Prostate gland (tissue), 2 donors: ENCODE data around the gene MRE11. TPM values are rescaled to one million over a fixed set of nuclear protein-coding genes. Genes with fewer than 3 reads are reported as not detected.
"Not testable (repeated sequence)": the region's sequence is repeated elsewhere in the genome, so short reads cannot be mapped to it uniquely, and the experiment has no call there.

Experiments used
- DNase-seq: peaks from one replicate; pipeline ENCODE4 v3.0.0-alpha.2; 2019; ENCODE audit warnings: low spot score
- H3K27ac ChIP-seq, 2 donors: fragments of 200-600 bp; sonication (generic); 2 replicates each; pipeline ENCODE4 v1.5.1; 2017 to 2019
- H3K27me3 ChIP-seq: fragments of 200-600 bp; sonication (generic); replicated peaks from 2 replicates; pipeline ENCODE4 v1.5.1; 2019; ENCODE audit not compliant: insufficient read depth
- H3K36me3 ChIP-seq, 2 donors: fragments of 200-600 bp; sonication (generic); 1 replicate in 1 of 2; 2 replicates in 1 of 2; pipeline versions ENCODE4 v1.5.1 to v1.8.1; 2017 to 2019
- H3K4me1 ChIP-seq: fragments of 200-600 bp; sonication (generic); replicated peaks from 2 replicates; pipeline ENCODE4 v1.5.1; 2019
- H3K4me3 ChIP-seq, 2 donors: fragments of 200-600 bp; sonication (generic); 2 replicates each; pipeline ENCODE4 v1.5.1; 2017 to 2019
- H3K9me3 ChIP-seq: fragments of 200-600 bp; sonication (generic); 2 replicates; pipeline ENCODE4 v1.5.1; 2017
- CTCF ChIP-seq, 4 experiments: fragments of 200-600 bp in 2 of 4; fragments of 450-650 bp in 2 of 4; sonication (generic) in 2 of 4; IDR thresholded peaks; 1 replicate in 3 of 4; 2 replicates in 1 of 4; pipeline ENCODE4 v1.5.1; 2016 to 2019; ENCODE audit warnings: antibody characterized with exemption in 4 of 4, mild to moderate bottlenecking in 2 of 4, moderate library complexity in 2 of 4
- POLR2A ChIP-seq: fragments of 450-650 bp; IDR thresholded peaks from one replicate; pipeline ENCODE4 v1.6.1; 2016; ENCODE audit warnings: antibody characterized with exemption, mild to moderate bottlenecking
- POLR2AphosphoS5 ChIP-seq: sonication (generic); formaldehyde crosslinking; IDR thresholded peaks from one replicate; pipeline ENCODE4 v1.6.1; 2017; ENCODE audit warnings: antibody characterized with exemption
- WGBS: methylation state at CpG from one replicate; pipeline ENCODE4 v1.1.5; 2018; 5-methylcytosine and 5-hydroxymethylcytosine counted together
- intact Hi-C: fragments of 100-400 bp; cut with DNase I; formaldehyde crosslinking; loops from one replicate; pipeline ENCODE4 v1.14.2; 2022
- total RNA-seq, 2 donors: library from RNA; depleted of rRNA; stranded (reverse); fragments of >200 nt; gene quantifications; one replicate each; pipeline ENCODE4 v1.1.0, GENCODE V29; 2016

The MRE11 gene
- total RNA-seq, 2 donors from 2014 or later = 12.3 to 14.1 TPM

- Histone ChIP-seq H3K27me3 (no peaks in the 10 kb centered on the region), H3K9me3 (no peaks in the 10 kb centered on the region), H3K27ac (no peak within 1 kb of the TSS), H3K4me1 (no peaks in the 10 kb centered on the region), H3K4me3 (peak within 1 kb of the TSS; percentile 35 to 37), H3K36me3 (no peaks in the 10 kb centered on the region)
- intact Hi-C loops = no loop called here
- peak; percentile 18 for DNase-seq
- TF ChIP-seq POLR2A (no peak), CTCF (IDR thresholded peaks at IDR 0.05) (no peak), POLR2AphosphoS5 (no peak)
- WGBS = 15% methylated on average over 51 of the region's 53 CpGs
Measured at GRCh38 chr11:94511932-94512781, 18.5 kb upstream of the MRE11 start, which contains the start of gene C11orf97. TSS of gene C11orf97 (plus strand) at chr11:94512461. CDS start at chr11:94512529, 68 bp downstream.

GRCh38 chr11:94507485-94507884 is 13.8 kb upstream of the MRE11 start:
- H3K9me3 ChIP-seq = no peaks in the 10 kb centered on the region
- H3K36me3 ChIP-seq = no peaks in the 10 kb centered on the region
- no peak overlapping the region for H3K27ac ChIP-seq
- H3K27me3 ChIP-seq = no peaks in the 10 kb centered on the region
- WGBS = 36% methylated on average over 4 of the region's 4 CpGs
- intact Hi-C loops = loop anchor here (10.0 kb wide), 1 partner anchor 613 kb away; no protein-coding TSS in a partner anchor
- TF ChIP-seq POLR2AphosphoS5 (no peak), CTCF (IDR thresholded peaks at IDR 0.05) (no peak), POLR2A (no peak)
- H3K4me1 ChIP-seq = no peaks in the 10 kb centered on the region
- no peak overlapping the region for H3K4me3 ChIP-seq
- no peak for DNase-seq

- H3K4me3 ChIP-seq, H3K36me3 ChIP-seq, H3K27ac ChIP-seq, DNase-seq, H3K9me3 ChIP-seq, H3K27me3 ChIP-seq, H3K4me1 ChIP-seq: not testable (repeated sequence)
- 95% methylated on average over 5 of the region's 5 CpGs for WGBS
- intact Hi-C loops = loop anchor here (10.0 kb wide), 1 partner anchor 612 kb away; no protein-coding TSS in a partner anchor
Measured at GRCh38 chr11:94506513-94506912, 12.9 kb upstream of the MRE11 start.

- intact Hi-C loops = loop anchor here (10.0 kb wide), 1 partner anchor 610 kb away; no protein-coding TSS in a partner anchor
- no peaks in the 10 kb centered on the region for H3K27me3 ChIP-seq
- TF ChIP-seq CTCF (IDR thresholded peaks at IDR 0.05) (peak in 3 of 4 experiments; percentile 52 to 68 (median 59)), POLR2AphosphoS5 (no peak)
- H3K27ac ChIP-seq = no peak overlapping the region
- no peak overlapping the region for H3K4me3 ChIP-seq
- 2% methylated on average over 3 of the region's 3 CpGs for WGBS
- H3K9me3 ChIP-seq = no peaks in the 10 kb centered on the region
- DNase-seq = no peak
- H3K4me1 ChIP-seq = no peaks in the 10 kb centered on the region
- no peaks in the 10 kb centered on the region for H3K36me3 ChIP-seq
Measured at GRCh38 chr11:94504689-94505293, 11.1 kb upstream of the MRE11 start.

GRCh38 chr11:94501522-94501921 is 7.9 kb upstream of the MRE11 start:
- intact Hi-C loops = loop anchor here (10.0 kb wide), 1 partner anchor 607 kb away; no protein-coding TSS in a partner anchor
- TF ChIP-seq POLR2A (no peak), CTCF (IDR thresholded peaks at IDR 0.05) (no peak), POLR2AphosphoS5 (no peak)
- no peak for DNase-seq
- no peaks in the 10 kb centered on the region for H3K27me3 ChIP-seq
- WGBS = 74% methylated on average over 2 of the region's 2 CpGs
- peaks cover 0 to 4% of the 10 kb centered on the region in 2 donors for H3K36me3 ChIP-seq
- H3K4me1 ChIP-seq = no peaks in the 10 kb centered on the region
- H3K9me3 ChIP-seq = no peaks in the 10 kb centered on the region
- H3K27ac ChIP-seq = no peak overlapping the region
- no peak overlapping the region for H3K4me3 ChIP-seq
